ENCODE data around the gene PSMA4.
"Not testable (repeated sequence)": the region's sequence is repeated elsewhere in the genome, so short reads cannot be mapped to it uniquely, and the experiment has no call there.

Gene PSMA4

DNA sequence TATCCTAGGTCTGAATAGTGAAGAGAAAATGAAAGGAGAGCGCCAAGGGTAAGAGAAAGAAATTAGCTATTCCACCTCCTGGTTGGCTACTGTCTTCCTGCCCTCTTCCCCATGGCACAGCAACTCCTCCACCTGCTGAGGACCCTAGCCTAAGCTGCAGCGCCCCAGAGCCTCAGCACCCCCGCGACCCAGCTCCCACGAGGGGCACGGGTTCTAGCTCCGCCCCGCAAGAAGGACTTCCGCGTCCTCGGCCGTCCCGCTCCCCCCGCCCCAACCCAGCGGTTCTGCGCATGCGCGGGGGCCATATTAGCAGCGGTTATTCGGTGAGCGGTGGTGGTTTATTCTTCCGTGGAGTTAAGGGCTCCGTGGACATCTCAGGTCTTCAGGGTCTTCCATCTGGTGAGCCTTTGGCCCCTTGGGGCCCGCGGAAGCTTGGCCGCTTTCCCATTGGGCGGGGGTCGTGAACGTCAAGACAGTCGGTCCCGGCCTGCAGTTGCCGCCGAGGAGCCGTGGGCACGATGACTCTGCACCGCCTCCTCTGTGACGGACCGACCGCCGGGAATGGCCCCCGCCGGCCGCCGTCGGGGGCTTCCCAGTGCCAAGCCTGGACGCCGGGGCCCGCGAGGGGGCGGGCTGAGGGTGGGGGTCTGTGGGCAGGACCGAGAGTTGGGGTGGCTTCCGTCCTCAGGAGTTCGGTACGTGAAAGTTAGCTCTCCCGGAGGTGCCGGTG is at the start of gene PSMA4:
Gene PSMA4, plus strand, starts transcription at position 304 of the 730 bp plus-strand sequence. CDS start 1,484 bp downstream, outside the sequence.
- in situ Hi-C loops (cut with MboI; ENCODE audit: low sequenced_read_pairs): no loop called here

DNA sequence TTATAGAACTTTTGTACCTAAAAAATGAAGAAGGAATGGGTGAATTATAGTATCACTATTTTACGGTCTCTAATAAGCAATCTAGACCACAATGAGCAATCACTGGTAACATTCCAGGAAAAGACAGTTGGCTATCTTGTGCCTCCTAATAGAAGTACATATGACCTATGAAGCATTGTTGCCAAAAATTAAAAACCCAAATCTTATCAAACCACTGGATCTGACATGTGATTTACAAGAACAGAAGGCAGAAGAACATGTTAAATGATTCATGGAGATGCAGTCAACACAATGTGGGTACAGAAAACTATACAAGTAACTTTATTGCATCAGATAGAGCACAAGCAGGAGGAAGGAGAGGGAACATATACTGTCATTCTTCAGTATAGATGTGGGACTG is 47.4 kb upstream of the PSMA4 start:
- in situ Hi-C loops (cut with MboI; ENCODE audit: low sequenced_read_pairs): no loop called here

DNA sequence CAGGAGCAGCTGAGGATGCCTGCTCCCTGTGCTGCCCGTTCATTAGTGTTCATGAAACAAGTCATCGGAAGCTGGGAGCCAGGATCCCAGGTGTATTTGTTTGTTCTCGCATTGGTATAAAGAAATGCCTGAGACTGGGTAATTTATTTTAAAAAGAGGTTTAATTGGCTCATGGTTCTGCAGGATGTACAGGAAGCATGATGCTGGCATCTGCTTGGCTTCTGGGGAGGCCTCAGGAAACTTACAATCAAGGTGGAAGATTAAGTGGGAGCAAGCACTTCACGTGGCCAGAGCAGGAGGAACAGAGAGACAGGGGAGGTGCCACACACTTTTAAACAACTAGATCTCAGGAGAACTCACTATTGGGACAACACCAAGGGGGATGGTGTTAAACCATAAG is 38.4 kb upstream of the PSMA4 start:
- in situ Hi-C loops (cut with MboI; ENCODE audit: low sequenced_read_pairs): no loop called here

DNA sequence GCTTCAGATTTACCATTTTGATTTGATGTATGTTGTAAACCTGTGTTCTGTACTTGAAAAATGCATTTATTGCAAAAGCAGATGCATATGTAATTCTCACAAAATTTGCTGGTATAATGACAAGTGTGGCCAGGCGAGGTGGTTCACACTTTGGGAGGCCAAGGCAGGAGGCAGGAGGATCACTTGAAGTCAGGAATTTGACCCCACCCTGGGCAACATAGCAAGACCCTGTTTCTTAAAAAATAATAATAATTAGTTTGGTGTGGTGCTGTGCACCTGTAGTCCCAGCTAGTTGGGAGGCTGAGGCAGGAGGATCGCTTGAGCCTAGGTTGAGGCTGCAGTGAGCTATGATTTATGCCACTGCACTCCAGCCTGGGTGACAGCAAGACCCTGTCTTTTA is 37.6 kb upstream of the PSMA4 start:
- in situ Hi-C loops (cut with MboI; ENCODE audit: low sequenced_read_pairs): no loop called here

DNA sequence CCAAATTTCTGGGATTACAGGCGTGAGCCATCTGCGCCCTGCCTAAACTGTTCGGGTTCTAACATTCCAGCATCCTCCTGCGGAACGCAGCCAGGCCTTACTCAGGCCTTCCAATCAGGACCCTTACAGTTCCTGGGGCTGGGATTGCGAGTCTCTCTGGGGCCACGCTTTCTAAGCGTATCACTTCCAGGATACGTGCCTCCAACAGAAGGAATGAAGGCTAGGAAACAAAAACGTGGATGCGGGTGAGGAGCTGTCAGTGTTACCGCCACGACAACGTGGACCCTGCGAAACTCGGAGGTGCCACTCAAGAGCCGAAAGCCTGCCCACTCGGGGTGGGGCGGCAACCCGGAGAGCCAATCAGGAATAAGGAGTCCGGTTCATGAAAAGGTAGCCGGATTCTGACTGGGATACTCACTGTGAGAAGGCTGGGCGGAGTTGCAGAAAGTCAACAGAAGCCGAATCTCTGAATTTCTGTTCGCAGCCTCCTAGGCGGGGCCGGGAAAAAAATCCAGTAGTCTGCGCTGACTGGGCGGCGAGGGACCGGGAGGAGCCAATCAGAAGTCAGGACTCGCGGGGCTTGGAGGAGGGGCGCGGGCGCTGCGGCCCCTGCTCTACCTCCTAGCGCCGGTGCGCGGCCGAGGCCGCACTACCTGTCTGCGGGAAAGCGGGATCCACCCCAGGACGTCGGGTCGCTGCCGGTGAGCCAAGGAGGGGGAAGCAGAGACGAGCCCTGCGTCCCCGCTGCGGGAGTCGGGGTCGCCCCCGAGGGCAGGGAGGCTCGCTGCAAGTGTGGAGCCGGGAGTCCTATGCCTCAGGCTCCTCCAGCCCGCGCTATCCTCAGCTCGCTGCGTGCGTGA is 33.0 kb upstream of the PSMA4 start, which contains the start of gene HYKK:
Gene HYKK, plus strand, starts transcription at position 607 of the 860 bp plus-strand sequence. CDS start 5,512 bp downstream, outside the sequence.
- in situ Hi-C loops (cut with MboI; ENCODE audit: low sequenced_read_pairs): no loop called here

DNA sequence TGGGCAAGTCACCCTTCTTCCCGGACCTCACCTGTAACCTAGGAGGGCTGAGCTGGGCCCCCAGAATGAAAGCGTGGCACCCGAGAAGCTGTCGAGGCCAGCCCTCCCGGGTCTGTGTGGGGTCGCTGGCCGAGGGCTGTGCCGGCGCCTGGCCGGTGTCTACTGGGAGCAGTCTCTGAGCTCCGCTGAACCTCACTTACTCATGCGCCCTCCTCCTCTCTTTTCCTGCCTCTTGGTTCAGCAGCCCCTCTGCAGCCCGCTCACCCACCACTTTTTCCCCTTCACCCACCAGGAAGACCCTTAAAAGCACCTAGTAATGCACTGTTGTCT is 32.4 kb upstream of the PSMA4 start:
- in situ Hi-C loops (cut with MboI; ENCODE audit: low sequenced_read_pairs): no loop called here

DNA sequence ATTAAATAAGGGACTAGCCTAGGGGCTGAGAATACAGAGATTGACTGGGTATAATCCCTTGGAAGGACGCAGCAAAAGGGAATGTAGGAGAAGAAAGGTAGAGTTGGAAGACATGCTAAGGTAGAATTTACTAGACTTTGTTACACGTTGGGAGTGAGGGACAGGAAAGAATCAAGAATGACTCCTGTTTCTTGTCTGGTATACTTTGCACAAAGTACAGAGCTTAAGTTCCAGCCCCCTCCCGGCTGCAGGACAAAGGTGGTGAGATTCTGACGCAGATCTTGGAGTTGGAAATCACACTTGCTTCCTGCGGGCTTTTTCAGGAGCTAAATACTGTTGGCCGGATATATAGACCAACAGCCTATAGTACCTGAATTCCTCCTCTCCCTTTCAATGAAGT is 32.0 kb upstream of the PSMA4 start:
- in situ Hi-C loops (cut with MboI; ENCODE audit: low sequenced_read_pairs): no loop called here

DNA sequence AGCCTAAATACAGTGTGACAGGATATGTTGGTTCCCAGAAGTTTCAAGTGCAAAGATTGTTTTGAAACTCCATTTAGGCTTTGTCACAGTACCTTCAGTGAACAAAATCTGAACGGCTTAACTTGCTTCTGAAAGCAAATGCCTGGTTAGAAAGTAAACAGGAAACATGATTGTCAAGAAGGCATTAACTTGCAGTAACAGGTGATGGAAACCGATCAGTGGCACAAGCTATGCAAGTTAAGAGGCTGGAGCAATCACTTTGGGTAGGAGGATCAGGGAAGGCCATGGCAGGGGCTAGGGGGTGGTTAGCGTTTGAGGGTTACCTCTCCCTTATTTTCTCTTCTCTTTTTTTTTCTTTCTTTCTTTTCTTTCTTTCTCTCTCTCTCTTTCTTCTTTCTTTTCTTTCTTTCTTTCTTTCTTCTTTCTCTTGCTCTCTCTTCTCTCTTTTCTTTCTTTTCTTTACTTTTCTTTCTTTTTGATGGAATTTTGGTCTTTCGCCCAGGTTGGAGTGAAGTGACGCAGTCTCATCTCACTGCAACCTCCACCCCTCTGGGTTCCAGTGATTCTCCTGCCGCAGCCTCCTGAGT is 30.4 kb upstream of the PSMA4 start:
- in situ Hi-C loops (cut with MboI; ENCODE audit: low sequenced_read_pairs): no loop called here

DNA sequence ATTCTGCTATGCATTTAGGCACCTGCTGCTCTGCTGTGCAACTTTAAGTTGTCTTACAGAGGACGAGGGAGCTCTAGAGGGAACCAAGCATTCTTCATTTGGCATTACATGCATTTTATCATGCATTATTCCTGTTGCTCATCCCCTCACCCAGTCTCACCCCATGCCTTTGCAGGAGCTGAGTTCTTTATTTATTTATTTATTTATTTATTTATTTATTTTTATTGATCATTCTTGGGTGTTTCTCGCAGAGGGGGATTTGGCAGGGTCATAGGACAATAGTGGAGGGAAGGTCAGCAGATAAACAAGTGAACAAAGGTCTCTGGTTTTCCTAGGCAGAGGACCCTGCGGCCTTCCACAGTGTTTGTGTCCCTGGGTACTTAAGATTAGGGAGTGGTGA is 20.2 kb upstream of the PSMA4 start:
- in situ Hi-C loops (cut with MboI; ENCODE audit: low sequenced_read_pairs): not testable (repeated sequence)

DNA sequence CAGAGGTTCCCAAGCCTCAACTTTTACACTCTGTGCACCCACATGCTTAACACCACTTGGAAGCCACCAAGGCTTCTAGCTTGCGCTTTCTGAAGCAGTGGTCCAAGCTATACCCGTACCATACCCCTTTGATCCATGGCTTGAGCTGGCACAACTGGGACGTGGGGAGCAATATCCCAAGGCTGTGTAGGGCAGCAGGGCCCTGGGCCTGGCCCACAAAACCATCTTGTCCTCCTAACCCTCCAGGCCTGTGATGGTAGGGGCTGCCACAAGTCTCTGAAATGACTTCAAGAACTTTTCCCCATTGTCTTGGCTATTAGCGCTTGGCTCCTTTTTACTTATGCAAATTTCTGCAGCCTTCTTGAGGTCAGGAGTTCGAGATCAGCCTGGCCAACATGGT is 16.0 kb upstream of the PSMA4 start:
- in situ Hi-C loops (cut with MboI; ENCODE audit: low sequenced_read_pairs): no loop called here

DNA sequence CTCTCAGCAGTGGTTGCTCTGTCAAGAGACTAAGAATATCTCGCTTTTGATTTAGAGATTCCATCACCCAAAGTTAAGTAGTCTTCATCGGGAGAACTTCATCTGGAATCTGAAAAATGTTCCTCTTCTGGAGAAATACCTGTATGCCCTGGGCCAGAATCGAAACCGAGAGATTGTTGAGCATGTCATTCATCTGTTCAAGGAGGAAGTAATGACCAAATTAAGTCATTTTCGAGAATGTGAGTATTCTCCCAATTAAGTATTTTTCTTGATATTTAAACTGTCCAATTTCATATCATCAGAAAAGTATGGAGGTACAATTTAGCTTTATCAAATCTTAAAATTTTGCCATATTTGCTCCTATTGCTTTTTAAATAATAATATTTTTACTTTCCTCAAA is 12.9 kb upstream of the PSMA4 start:
- in situ Hi-C loops (cut with MboI; ENCODE audit: low sequenced_read_pairs): no loop called here

DNA sequence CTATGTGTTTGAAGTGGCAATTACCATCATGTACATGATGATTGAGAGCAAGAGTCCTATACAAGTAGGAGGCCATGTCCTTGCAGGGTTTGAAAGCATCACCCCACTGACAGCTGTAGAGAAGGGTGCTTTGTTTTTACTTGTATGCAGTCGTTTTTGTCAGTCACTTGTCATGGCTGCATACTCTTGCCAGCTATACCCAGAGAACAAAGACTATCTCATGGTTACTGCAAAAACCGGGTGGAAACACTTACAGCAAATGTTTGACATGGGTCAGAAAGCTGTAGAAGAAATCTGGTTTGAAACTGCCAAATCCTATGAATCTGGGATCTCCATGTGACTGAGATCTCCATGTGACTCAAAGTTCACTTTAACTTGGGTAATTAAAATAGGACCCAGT is 6.9 kb upstream of the PSMA4 start:
- in situ Hi-C loops (cut with MboI; ENCODE audit: low sequenced_read_pairs): no loop called here

DNA sequence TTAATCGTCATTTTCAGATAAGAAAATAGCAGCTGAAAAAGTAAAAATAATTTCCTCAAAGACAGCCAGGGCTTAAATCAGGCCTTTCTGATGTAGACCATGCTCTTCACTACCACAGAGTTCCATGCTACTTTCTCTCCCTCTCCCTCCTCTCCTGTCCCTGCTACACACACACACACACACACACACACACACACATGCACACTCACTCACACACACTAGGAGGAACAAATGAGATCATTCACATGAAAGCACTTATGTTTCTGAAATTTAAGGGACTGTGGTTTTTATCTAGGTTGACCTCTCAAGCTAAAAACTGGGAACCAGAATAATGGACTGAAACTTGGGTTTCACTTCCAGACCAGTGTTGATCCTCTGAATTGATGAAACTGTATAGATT is 4.1 kb upstream of the PSMA4 start:
- in situ Hi-C loops (cut with MboI; ENCODE audit: low sequenced_read_pairs): no loop called here

DNA sequence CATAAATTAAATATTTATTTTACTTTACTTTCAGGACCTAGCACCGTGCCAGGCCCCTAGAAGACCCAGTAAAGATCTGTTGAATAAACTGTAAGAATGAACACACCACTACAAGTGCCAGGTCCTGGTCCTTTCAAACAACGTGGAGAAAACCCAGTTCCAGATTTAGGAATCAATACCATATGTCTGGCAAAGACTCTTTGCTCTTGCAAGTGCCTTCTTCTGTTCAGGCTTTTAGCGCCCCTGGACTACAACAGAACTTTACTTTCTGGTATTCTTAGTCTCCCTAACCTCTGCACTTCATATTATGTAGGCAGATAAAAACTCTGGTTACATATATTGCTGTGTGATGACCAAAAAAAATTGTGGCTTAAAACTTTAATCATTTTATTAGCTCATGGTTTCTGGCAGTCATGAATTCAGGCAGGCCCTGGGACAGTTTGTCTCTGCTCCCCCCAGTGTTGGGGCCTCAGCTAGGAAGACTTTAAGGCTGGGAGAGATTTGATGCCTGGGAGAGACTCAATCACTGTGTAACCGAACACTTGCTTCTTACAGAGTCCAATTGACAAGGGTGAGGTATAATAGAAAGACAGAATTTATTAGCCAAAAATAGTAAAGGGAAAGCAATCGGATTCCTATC is 2.9 kb upstream of the PSMA4 start:
- in situ Hi-C loops (cut with MboI; ENCODE audit: low sequenced_read_pairs): no loop called here

DNA sequence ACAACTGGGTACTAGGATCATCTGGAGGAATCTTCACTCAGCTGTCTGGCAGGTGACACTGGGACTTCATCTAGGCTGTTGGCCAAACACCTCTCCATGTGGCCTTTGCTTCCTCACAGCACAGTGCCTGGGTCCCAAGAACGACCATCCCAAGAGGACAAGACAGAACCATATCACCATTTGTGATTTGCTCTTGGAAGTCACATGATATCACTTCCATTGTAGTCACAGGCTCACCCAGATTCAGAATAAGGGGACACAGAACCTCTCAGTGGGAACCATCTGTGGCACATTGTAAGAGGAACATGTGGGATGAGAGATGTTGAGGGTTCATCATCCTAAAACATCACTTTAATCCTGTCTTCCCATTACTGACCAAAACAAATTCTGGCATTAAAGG is 1.9 kb upstream of the PSMA4 start:
- in situ Hi-C loops (cut with MboI; ENCODE audit: low sequenced_read_pairs): no loop called here

DNA sequence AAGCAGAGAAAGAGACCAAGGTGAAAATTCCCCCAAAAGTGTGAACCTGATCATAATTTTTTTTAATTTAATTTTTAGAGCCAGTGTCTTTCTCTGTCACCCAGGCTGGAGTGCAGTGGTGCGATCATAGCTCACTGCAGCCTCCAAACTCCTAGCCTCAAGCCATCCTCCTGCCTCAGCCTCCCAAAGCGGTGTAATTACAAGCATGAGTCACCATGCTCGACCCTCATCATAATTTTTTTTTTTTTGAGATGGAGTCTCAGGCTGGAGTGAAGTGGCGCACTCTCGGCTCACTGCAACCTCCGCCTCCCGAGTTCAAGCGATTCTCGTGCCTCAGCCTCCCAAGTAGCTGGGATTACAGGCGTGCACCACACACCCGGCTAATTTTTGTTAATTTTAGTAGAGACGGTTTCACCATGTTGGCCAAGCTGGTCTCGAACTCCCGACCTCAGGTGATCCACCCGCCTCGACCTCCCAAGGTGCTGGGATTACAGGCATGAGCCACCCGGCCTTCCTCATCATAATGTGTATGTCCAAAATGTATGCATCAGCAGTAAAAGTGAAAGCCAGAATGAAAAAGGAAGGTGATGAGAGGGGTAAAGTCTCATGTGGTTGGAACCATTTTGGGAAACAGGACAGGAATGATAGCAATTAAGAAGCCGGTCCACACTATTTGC is 642 bp upstream of the PSMA4 start:
- in situ Hi-C loops (cut with MboI; ENCODE audit: low sequenced_read_pairs): not testable (repeated sequence)

DNA sequence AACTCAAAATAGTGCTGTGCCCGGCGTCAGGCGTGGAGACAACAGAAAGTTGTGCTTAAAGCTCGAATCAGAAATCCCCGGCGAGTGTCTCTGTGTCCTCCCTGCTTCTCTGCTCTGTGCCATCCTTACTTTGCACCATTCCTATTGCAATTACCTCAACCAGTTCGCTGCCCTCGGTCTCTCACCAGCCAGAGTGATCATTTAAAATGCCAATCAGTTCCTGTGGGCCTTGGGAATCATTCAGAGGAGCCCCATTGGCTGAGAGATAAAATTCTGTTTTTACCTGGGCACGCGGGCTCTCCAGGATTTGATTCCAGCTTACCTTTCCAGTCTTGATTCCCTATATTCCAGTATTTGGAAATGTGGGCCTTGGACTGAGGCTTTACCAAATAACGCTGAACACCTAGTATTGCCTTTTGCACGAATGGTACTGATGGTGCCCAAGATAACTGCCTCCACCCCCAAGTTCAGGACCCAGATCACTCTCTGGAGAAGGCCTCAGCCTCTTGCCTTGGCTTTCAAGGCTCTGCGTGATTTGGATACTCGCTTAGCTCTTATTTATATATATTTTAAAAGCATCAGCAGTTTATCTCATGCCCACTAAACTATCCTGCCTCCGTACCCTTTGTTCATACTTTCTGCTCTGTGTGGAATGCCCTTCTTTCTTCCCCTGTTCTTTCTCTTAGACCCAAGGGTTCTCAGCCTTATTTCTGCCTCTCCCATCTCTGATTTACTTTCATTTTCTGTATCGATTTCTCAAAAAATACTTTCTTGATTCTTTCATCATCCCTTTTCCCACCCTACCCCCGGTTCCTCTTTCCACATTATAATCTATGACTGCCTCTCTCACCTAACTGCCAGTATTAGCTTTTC is 863 bp downstream of the PSMA4 start:
- in situ Hi-C loops (cut with MboI; ENCODE audit: low sequenced_read_pairs): no loop called here

DNA sequence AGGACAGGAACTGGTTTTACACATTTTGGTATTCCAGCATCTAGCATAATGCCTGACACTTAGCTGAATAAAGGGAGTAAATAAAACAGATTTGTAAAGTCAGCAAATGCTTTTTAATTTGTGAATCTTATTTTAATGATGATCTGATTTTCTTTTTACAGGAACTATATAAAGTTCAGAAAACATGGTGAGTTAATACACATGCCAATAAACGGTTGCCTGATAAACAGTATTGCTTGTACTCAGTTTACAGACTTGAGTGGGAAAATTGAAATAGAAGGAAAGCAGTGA is 1.4 kb downstream of the PSMA4 start:
- in situ Hi-C loops (cut with MboI; ENCODE audit: low sequenced_read_pairs): no loop called here

DNA sequence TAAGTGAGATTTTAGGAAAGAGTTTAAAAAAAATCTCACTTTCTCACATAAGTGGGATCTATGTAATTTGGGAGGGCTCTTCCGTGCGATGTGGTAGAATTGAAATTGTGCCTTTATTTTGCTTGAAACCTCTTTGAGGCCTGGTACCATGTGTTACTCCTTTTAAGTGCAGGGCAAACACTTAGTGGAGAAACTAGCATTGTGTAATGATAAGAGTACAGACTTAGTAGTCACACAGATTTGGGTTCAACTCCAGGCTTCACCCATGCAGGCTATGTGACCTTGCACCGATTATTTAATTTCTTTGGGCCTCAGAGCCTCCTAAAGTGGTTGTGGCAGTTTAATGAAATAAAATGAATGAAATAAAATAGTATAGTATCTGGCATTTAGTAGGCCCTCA is 2.4 kb downstream of the PSMA4 start:
- in situ Hi-C loops (cut with MboI; ENCODE audit: low sequenced_read_pairs): no loop called here

DNA sequence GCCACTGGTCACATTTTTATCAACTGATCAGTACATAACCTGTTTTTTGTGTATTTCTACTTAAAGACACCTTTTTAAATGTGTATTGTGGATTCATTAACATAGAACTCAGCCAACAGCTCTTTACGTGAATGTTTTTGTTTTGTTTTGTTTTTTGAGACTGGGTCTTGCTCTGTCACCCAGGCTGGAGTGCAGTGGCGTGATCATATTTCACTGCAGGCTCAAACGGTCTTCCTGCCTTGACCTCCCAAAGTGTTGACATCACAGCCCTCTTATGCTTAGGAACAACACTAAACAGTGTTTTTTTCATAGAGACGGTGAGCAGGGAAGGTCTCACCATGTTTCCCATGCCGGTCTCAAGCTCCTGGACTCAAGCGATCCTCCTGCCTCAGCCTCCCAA is 9.9 kb downstream of the PSMA4 start:
- in situ Hi-C loops (cut with MboI; ENCODE audit: low sequenced_read_pairs): no loop called here

Data from HL-60/S4 treated with retinoic acid at 250 ng/mL for 4 days and 3 days (cell line).